NCI-H2196 treated with DMSO at 0.1 percent for 48 hours (cell line): ENCODE measurements around the gene ANAPC13.
A peak's percentile ranks its signal among the peaks of the same experiment; 100 is the strongest.

ENCODE experiments used
- DNase-seq: peaks from one replicate; lab custom pipeline; 2025; ENCODE audit not compliant: unreplicated experiment; lab: John Stamatoyannopoulos, UW

The ANAPC13 gene

GRCh38 chr3:134483195-134483900 is 2.4 kb downstream of the ANAPC13 start:
- DNase-seq: no peak

GRCh38 chr3:134482622-134483021 is 3.2 kb downstream of the ANAPC13 start:
- DNase-seq: no peak

GRCh38 chr3:134481166-134481565 is 4.6 kb downstream of the ANAPC13 start:
- no peak for DNase-seq

- no peak for DNase-seq
Observed at GRCh38 chr3:134480546-134480945, 5.2 kb downstream of the ANAPC13 start.

- DNase-seq: no peak
Observed at GRCh38 chr3:134477938-134478337, 7.8 kb downstream of the ANAPC13 start.

GRCh38 chr3:134477002-134477401 is 8.8 kb downstream of the ANAPC13 start:
- DNase-seq: no peak

GRCh38 chr3:134476306-134476705 is 9.5 kb downstream of the ANAPC13 start:
- no peak for DNase-seq

GRCh38 chr3:134474956-134475355 is 10.8 kb downstream of the ANAPC13 start:
- no peak for DNase-seq

GRCh38 chr3:134473868-134474546 is 11.8 kb downstream of the ANAPC13 start:
- peak; percentile 77 for DNase-seq

- DNase-seq: no peak
Observed at GRCh38 chr3:134472831-134473230, 13.0 kb downstream of the ANAPC13 start.

GRCh38 chr3:134471521-134472193 is 14.1 kb downstream of the ANAPC13 start:
- DNase-seq: no peak

GRCh38 chr3:134468519-134468918 is 17.3 kb downstream of the ANAPC13 start:
- DNase-seq: no peak

GRCh38 chr3:134466331-134466730 is 19.5 kb downstream of the ANAPC13 start:
- no peak for DNase-seq

- no peak for DNase-seq
Observed at GRCh38 chr3:134464689-134465365, 21.0 kb downstream of the ANAPC13 start.

- no peak for DNase-seq
Observed at GRCh38 chr3:134464064-134464688, 21.6 kb downstream of the ANAPC13 start.

GRCh38 chr3:134463676-134464063 is 22.1 kb downstream of the ANAPC13 start:
- DNase-seq: no peak

- no peak for DNase-seq
Observed at GRCh38 chr3:134462331-134462941, 23.3 kb downstream of the ANAPC13 start.

- no peak for DNase-seq
Observed at GRCh38 chr3:134460965-134461364, 24.8 kb downstream of the ANAPC13 start.

- DNase-seq: no peak
Observed at GRCh38 chr3:134459562-134459961, 26.2 kb downstream of the ANAPC13 start.

- no peak for DNase-seq
Observed at GRCh38 chr3:134458406-134458945, 27.3 kb downstream of the ANAPC13 start.
